Measurements from ENCODE around the gene CTNNA2. TPM values are rescaled to one million over a fixed set of nuclear protein-coding genes. Genes with fewer than 3 reads are reported as not detected.

The CTNNA2 gene
- total and polyA plus RNA-seq, 2 of the 8 experiments (the other 6 are each of a cell fraction or from before 2014, with no cell fraction given) = 3.9 to 9.0 TPM

- Histone ChIP-seq H4K91ac (replicated peaks; ENCODE audit: insufficient read length, low read length) (no peak overlapping the region), H2BK120ac (replicated peaks; ENCODE audit: low read depth, low read length) (no peak overlapping the region), H2BK5ac (ENCODE audit: low read depth, low read length) (no peak overlapping the region), H4K5ac (ENCODE audit: insufficient read length, low read depth, low read length) (no peak overlapping the region), H3K9ac (replicated peaks in 1 of 4; ENCODE audit: extremely low read depth in 1 of 4, low read depth in 3 of 4, low read length in 3 of 4) (no peak overlapping the region), H3K9me3 (ENCODE audit: insufficient read depth in 2 of 2, low read depth in 1 of 2, low read length in 1 of 2) (no peaks in the 10 kb centered on the region), H3K4me2 (ENCODE audit: insufficient read depth in 1 of 2, low read depth in 2 of 2, low read length in 2 of 2) (no peak overlapping the region), H2BK12ac (ENCODE audit: low read depth, low read length) (no peak overlapping the region), H3K23ac (ENCODE audit: insufficient read length) (no peak overlapping the region), H2BK20ac (ENCODE audit: low read length) (no peak overlapping the region), H3K14ac (ENCODE audit: insufficient read length) (no peak overlapping the region), H3K4me1 (replicated peaks in 1 of 4; ENCODE audit: control insufficient read depth in 3 of 4, insufficient read depth in 4 of 4, low read length in 3 of 4) (peaks cover under 1 to 6% (median 2%) of the 10 kb centered on the region in 4 experiments; a peak in 5 of 7 replicates), H3K79me2 (ENCODE audit: control insufficient read depth in 1 of 2, insufficient read depth in 2 of 2, low read length in 2 of 2) (no peaks in the 10 kb centered on the region), H3K4me3 (ENCODE audit: extremely low read depth in 1 of 4, insufficient read depth in 2 of 4, low read depth in 3 of 4, low read length in 4 of 4) (no peak overlapping the region), H3K27ac (ENCODE audit: low read depth, low read length) (no peak overlapping the region), H3K23me2 (ENCODE audit: low read depth, low read length) (no peaks in the 10 kb centered on the region), H4K8ac (ENCODE audit: extremely low read depth, insufficient read depth, low read length) (no peak overlapping the region; the same call in 1 of the 2 replicates), H3K27me3 (replicated peaks in 1 of 4; ENCODE audit: control insufficient read depth in 3 of 4, extremely low read depth in 1 of 4, insufficient read depth in 3 of 4, low read length in 3 of 4) (no peaks in the 10 kb centered on the region), H3K56ac (replicated peaks; ENCODE audit: insufficient read length, low read depth, low read length) (no peak overlapping the region), H2BK15ac (ENCODE audit: low read length) (peak overlapping the region; percentile 49; the same call in 1 of the 2 replicates), H3K79me1 (ENCODE audit: low read depth, low read length) (no peaks in the 10 kb centered on the region), H3K18ac (ENCODE audit: extremely low read depth, low read length) (no peak overlapping the region), H3K4ac (replicated peaks; ENCODE audit: insufficient read length, low read depth, low read length) (no peak overlapping the region), H3K36me3 (ENCODE audit: control insufficient read depth in 2 of 4, insufficient read depth in 4 of 4, low read length in 3 of 4) (no peaks in the 10 kb centered on the region), H2AFZ (ENCODE audit: low read length) (no peak overlapping the region), H2AK5ac (ENCODE audit: low read depth, low read length) (0 out of 2 replicates have a peak overlapping the region, but pooled peaks have one; percentile 20), H4K20me1 (replicated peaks in 1 of 2; ENCODE audit: control insufficient read depth in 1 of 2, insufficient read depth in 2 of 2, low read length in 2 of 2) (no peaks in the 10 kb centered on the region)
- 74% methylated on average over 10 of the region's 10 CpGs; no CpG with 5 or more reads in 1 of the 2 experiments for WGBS, 2 experiments (ENCODE audit: extremely low coverage in 1 of 2, insufficient coverage in 1 of 2, insufficient read length in 1 of 2, insufficient replicate concordance in 2 of 2, low coverage in 1 of 2, low lambda C conversion rate in 2 of 2, missing lambda C conversion rate in 1 of 2)
- FAIRE-seq = peak; percentile 77
- ChIA-PET CTCF (ENCODE audit: partially characterized antibody) (interaction anchor here (0.6 to 3.8 kb wide), 16 partner anchors 12 to 819 kb away, joined by 3 to 14 read pairs (median 3); no protein-coding TSS in a partner anchor), POLR2A (ENCODE audit: partially characterized antibody) (no interaction called here)
- DNase-seq (ENCODE audit: low read depth in 1 of 2, low spot score in 2 of 2) = no peak
- TF ChIP-seq SAP30 (IDR thresholded peaks at IDR 0.05; ENCODE audit: insufficient read depth, insufficient replicate concordance, low read length) (no peak), CTCF (IDR thresholded peaks at IDR 0.05; ENCODE audit: control extremely low read depth in 1 of 3, insufficient read depth in 1 of 3, low read depth in 1 of 3, low read length in 3 of 3) (peak in 2 of 3 experiments; percentile 75 to 95; a peak in 3 of 4 replicates), MAFK (IDR thresholded peaks at IDR 0.05; ENCODE audit: low read depth, low read length) (no peak), TBP (IDR thresholded peaks at IDR 0.05; ENCODE audit: low read depth, low read length) (no peak), ZNF274 (IDR thresholded peaks at IDR 0.05; ENCODE audit: borderline replicate concordance, extremely low read depth, low read length) (no peak), SIN3A (conservative IDR thresholded peaks at IDR 0.05 in 1 of 2, IDR thresholded peaks at IDR 0.05 in 1 of 2; ENCODE audit: low read depth in 1 of 2, low read length in 2 of 2) (no peak), SP2 (IDR thresholded peaks at IDR 0.05; ENCODE audit: low read length) (no peak), TCF12 (IDR thresholded peaks at IDR 0.05; ENCODE audit: low read depth, low read length) (no peak)
Observed at GRCh38 chr2:79860228-79861058, 347.6 kb downstream of the CTNNA2 start.

Measured in H1 (cell line).